ENCODE measurements around the gene INPP5F.

The INPP5F gene

DNA sequence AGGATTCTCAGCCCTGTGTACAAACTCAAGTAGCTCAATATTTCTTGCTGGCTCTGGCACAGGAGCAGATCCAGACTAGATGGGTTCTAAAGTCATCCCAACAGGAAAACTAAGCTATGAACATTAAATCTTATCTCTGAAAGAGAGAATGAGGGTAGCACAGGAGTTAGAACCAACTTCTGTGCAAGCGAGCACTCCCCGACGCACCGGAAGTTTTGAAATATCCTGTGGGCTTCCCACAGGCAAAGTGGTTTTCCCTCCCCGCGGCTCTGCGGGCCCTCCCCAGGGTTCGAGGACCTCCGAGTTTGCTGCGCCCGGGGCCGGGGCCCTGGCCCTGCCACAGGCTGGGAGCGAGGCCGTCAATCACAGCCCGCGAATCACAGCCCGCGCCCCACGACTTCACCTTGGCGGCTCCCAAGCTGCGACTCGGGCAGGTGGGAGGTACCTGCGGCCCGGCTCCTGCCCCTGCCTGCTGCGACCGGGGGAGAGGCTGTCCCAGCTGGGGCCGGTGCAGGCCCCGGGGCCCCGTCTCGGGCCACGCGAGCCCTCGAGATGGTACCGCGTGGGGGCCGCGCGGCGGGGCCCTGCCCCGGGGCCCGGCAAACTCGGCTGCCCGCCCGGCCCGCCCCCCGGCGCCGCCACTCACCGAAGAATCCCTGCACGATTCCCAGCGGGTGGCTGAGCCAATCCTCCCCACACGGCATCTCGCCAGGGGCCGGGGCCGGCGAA is 146.2 kb downstream of the INPP5F start:
- DNase-seq (ENCODE audit: low read depth): peak; percentile 45

DNA sequence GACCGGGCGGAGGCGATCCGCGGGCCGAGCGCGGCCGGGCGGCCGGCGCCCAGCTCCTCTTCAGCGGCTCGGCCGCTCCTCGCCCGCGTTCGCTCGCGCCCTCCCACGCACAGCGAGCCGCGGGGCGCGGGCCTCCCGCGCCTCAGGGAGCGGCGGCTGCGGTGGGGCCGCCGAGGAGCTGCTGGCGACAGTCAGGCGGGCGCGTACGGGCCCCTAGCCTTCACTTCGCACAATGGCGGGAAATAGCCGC is 146.7 kb downstream of the INPP5F start, which contains the start of gene MCMBP:
TSS of gene MCMBP (minus strand) at position 234 of the 250 bp plus-strand sequence. CDS start 259 bp downstream, outside the sequence.
- no peak for DNase-seq (ENCODE audit: low read depth)

DNA sequence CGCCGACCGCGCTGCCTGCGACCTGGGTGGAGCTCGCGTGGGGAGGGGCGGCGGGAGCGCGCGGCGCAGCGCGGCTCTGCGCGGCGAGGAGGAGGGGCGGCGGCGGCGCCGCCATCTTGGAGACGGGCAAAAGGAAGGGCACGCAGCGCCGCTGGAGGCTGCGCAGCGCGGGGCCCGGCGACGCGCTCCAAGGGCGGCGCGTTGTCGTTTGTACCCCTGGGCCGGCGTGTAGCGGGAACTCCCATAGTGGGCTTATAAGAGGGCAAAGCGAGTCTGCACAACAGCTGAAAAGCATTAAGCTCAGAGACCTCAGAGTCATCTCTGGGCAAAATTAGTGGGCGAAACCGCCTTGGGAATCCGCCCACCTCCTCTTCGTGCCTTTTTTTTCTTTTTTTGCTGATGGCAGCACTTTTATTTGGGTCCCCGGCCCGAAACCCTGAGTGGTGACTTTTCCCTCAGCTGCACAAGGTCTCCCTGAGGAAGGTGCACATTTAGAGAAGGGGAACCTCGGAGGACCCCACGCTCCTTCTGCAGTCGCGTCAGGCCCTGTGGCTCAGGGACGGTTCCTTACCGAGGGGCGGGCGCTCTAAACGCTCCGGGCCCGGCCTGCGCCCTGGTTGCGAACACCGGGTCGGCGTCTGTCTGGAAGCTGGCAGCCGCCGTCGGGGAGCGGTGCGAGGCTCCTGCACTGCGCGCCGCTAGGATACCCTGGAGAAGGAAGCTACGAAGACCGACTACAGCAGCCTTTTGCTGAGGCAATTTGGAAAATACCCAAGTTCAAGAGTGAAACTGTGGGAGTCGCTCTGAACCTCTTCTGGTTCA is 147.2 kb downstream of the INPP5F start:
- DNase-seq (ENCODE audit: low read depth): peak; percentile 83

DNA sequence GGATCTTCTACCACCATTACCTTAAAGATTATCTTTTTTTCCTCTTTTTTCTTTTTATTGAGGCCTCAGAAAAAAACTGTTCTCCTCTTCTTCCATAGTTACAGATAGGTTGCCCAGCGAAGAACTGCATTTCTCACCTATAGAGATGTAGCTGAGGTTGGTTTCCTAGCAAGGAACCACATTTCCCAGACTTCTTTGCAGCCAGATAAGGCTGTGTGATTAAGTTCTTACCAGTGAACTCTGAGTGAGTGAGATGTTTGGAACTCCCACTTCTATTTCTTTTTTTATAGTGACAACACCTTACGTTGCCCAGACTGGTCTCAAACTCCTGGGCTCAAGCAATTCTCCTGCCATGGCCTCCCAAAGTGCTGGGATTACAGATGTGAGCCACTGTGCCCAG is 152.7 kb downstream of the INPP5F start:
- DNase-seq (ENCODE audit: low read depth): no peak
